GM13977 (cell line): ENCODE results near the gene SH3RF3.

Source experiments
- DNase-seq: peaks from one replicate; pipeline ENCODE4 v3.0.0; 2012; ENCODE audit warnings: low spot score
- CTCF ChIP-seq: IDR thresholded peaks from 2 replicates; pipeline ENCODE4 v1.5.1; 2012; ENCODE audit warnings: mild to moderate bottlenecking, control low read depth; ENCODE audit not compliant: insufficient read depth; ENCODE audit errors: extremely low read depth, missing control alignments
- in situ Hi-C: fragments of 300-500 bp; cut with MboI; formaldehyde crosslinking; loops from one replicate; pipeline ENCODE4 v1.12.0; 2022; ENCODE audit warnings: low sequenced_read_pairs, low pct_unique_long_range_greater_than_20kb, mixed read lengths, inconsistent platforms; ENCODE audit not compliant: unreplicated experiment

Gene SH3RF3

DNA sequence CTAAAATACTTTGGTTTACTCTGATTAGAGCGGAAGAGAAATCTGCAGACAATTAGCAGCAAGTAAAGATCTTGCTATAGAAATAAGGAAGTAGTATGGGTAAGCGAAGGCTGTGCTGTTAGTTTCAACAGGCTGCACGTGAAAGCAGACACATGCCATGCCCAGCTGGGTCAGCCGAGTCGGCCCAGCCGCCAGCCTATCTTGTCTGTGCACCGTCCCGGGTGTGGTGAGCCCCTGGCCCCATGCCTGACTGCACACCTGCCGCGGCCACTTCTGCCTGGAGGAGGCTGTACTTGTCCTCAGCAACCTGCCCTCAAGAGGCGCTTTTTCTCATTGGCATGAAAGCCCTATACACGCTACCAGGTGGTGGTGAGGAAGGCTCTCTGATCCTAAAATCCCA is 299.3 kb downstream of the SH3RF3 start:
- in situ Hi-C loops, result no loop called here
- DNase-seq, result no peak
- no peak for TF ChIP-seq CTCF

- in situ Hi-C loops, result no loop called here
These were observed 300.0 kb downstream of the SH3RF3 start for GRCh38 chr2:109428841-109429566.

DNA sequence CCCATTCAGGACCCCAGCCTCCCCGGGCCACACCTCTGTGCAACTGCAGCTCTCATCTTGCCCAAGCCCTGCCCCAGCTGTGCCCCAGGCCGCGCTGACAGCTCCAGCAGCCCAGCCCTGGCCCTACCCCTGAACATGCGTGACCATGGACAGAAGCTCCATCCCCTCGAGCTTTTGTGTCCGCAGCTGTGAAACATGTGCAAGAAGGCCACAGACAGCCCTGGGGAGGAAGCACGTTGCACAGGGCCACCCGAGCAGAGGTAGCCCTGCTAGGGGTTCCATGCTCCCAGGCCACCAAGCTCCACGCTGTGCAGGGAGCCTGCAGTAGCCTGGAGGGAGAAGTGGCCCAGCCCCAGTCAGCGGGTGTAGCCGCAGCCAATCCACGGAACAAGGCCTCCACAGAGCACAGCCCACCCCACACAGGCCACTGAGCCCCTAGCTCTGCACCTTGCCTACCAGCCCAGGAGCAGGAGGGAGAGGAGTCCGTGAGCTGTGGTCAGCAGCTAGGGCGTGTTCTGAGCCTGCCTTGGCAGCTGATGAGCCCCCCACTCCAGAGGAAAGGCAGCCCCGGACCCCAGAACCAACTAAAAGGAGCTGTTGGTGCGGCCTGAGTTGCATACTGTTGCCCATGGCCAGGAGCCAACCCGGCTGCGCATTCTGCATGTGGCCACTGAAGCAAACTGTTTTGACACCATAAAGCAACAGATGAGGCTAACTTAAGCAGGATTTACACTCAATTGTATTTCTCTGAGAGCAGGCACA is 300.7 kb downstream of the SH3RF3 start:
- no peak for DNase-seq
- no peak for TF ChIP-seq CTCF
- in situ Hi-C loops, result no loop called here

More at GRCh38 chr2:109428841-109429566, 300.0 kb downstream of the SH3RF3 start:
- DNase-seq, result no peak
- no peak for TF ChIP-seq CTCF

DNA sequence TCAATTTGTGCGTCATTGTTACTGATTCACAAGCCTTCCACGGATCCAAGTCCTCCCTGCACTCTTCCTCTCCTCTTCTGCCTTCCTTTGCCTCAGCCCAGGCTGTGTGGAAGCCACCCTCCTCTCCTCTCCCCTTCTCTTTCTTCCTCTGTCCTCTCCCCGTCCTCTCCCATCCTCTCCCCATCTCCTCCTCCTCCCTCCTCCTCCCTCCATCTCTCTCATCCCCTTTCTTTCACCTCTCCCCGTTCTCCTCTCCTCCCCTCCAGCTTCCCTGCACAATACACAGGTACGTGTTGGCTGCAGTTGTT is 301.3 kb downstream of the SH3RF3 start:
- in situ Hi-C loops, result no loop called here
- no peak for TF ChIP-seq CTCF
- no peak for DNase-seq

DNA sequence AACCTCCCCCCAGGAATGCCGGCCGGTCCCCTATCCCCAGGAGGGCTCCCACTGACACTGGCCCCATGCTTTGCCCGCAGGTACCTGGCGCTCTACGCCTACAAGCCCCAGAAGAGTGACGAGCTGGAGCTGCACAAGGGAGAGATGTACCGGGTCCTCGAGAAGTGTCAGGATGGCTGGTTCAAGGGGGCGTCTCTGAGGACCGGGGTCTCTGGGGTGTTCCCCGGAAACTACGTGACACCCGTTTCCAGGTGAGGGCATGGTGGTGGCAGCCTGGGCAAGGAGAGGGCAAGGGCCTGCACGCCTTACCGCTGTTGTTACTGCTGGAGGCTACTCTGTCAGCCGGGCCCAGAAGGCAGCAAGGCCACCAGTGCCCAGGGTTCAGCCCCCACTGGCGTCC is 303.4 kb downstream of the SH3RF3 start:
- no peak for DNase-seq
- no peak for TF ChIP-seq CTCF
- in situ Hi-C loops, result no loop called here

DNA sequence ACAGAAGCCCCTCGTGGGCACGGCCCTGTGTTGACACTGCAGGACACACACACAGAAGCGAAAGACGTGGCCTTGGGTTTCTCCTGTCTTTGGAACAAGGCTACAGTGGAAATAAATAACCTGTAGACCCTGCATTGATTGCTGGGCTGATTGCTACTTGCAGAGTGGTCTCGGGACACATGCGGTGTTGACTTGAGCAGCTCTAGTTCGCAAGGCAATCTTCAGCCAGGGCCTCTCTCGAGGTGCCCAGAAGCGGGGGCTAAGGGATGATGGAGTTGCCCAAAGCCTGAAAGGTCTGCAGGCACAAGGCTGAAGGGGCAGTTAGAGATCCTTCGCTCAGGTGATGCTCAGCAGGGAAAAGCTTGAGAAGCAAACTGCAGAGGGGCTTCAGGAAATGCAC is 304.5 kb downstream of the SH3RF3 start:
- TF ChIP-seq CTCF, result no peak
- in situ Hi-C loops, result no loop called here
- no peak for DNase-seq

DNA sequence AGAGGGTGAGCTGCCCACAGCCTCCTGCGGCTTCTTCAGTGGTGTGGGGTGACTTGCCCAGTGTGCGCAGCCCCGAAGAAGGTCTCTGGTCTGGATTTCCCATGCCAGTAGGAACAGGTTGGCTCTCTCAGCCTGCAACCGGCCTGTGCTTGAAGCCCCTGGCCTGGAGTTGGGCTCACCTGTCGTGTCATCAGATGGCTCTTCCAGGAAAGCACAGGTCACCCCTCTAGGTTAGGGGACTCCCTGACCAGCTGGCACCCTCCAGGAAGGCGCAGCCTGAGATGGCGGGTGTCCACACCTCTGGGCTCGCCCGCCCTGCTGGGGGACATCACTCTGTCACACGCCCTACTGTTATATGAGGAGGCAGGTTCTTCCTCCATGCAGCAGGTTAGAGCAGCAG is 304.9 kb downstream of the SH3RF3 start:
- in situ Hi-C loops, result no loop called here
- TF ChIP-seq CTCF, result no peak
- DNase-seq, result no peak
